Gastrocnemius medialis (tissue), 4 donors: Measurements from ENCODE around the gene FUOM. TPM values are rescaled to one million over a fixed set of nuclear protein-coding genes. Genes with fewer than 3 reads are reported as not detected.

ENCODE experiments used
- ATAC-seq, 2 donors: fragments of 150-250 bp; one replicate each; pipeline ENCODE4 v1.9.1; 2016
- DNase-seq, 2 donors: peaks; one replicate each; pipeline ENCODE4 v3.0.0-alpha.2; 2019
- H3K27ac ChIP-seq, 4 donors: fragments of 200-600 bp; sonication (generic); 1 replicate in 1 of 4; 2 replicates in 3 of 4; pipeline ENCODE4 v1.5.1; 2016 to 2018; ENCODE audit warnings: mild to moderate bottlenecking in 2 of 4, moderate library complexity in 1 of 4
- H3K27me3 ChIP-seq, 3 donors: fragments of 200-600 bp; sonication (generic) in 2 of 3; 1 replicate in 1 of 3; 2 replicates in 2 of 3; pipeline versions ENCODE4 v1.5.1 to v1.6.0; 2016 to 2019; ENCODE audit warnings: mild to moderate bottlenecking in 1 of 3, moderate library complexity in 1 of 3
- H3K36me3 ChIP-seq, 2 donors: fragments of 200-600 bp; sonication (generic) in 1 of 2; one replicate each; pipeline ENCODE4 v1.5.1; 2017 to 2018
- H3K4me1 ChIP-seq, 2 donors: fragments of 200-600 bp; sonication (generic) in 1 of 2; one replicate each; pipeline ENCODE4 v1.5.1; 2016 to 2017; ENCODE audit warnings: mild to moderate bottlenecking in 2 of 2
- H3K4me3 ChIP-seq, 4 donors: fragments of 200-600 bp; sonication (generic) in 3 of 4; 1 replicate in 1 of 4; 2 replicates in 3 of 4; pipeline ENCODE4 v1.5.1; 2016 to 2019; ENCODE audit warnings: mild to moderate bottlenecking in 2 of 4
- H3K9me3 ChIP-seq, 3 donors: fragments of 200-600 bp; sonication (generic) in 2 of 3; 1 replicate in 1 of 3; 2 replicates in 2 of 3; pipeline ENCODE4 v1.5.1; 2016 to 2019
- POLR2A ChIP-seq, 2 donors: fragments of 450-650 bp; IDR thresholded peaks; one replicate each; pipeline ENCODE4 v1.6.1; 2017; ENCODE audit warnings: antibody characterized with exemption in 2 of 2, mild to moderate bottlenecking in 2 of 2, moderate library complexity in 2 of 2
- in situ Hi-C, 4 donors: fragments of 200-750 bp; cut with MboI; loops; one replicate each; pipeline versions ENCODE4 v1.15.0 to v1.8.0; 2017; ENCODE audit warnings: low sequenced_read_pairs in 4 of 4
- intact Hi-C: fragments of 100-400 bp; cut with DNase I; formaldehyde crosslinking; loops from one replicate; pipeline ENCODE4 v1.15.1; 2023; ENCODE audit warnings: low total_unique reads
- microRNA-seq, 2 donors: library from miRNA; unstranded; fragments of <30 nt; microRNA quantifications; one replicate each; pipeline ENCODE4, GENCODE V29; 2016; ENCODE audit warnings: borderline replicate concordance in 2 of 2
- total RNA-seq, 4 donors: library from RNA; depleted of rRNA; stranded (reverse); fragments of >200 nt; gene quantifications; one replicate each; pipeline versions ENCODE4 v1.1.0 to v1.2.3, GENCODE V29; 2016
- TF ChIP-seq, protein P1 (sequence below), 5 experiments: fragments of 450-650 bp in 3 of 5; fragments of 200-600 bp in 2 of 5; sonication (generic) in 2 of 5; IDR thresholded peaks in 4 of 5; conservative IDR thresholded peaks in 1 of 5; 1 replicate in 4 of 5; 2 replicates in 1 of 5; pipeline ENCODE4 v1.5.1; 2016 to 2019; ENCODE audit warnings: antibody characterized with exemption in 5 of 5, mild to moderate bottlenecking in 3 of 5, moderate library complexity in 3 of 5

The FUOM gene
- total RNA-seq, 4 donors from 2014 or later: 3.2 to 8.9 (median 5.6) TPM

- Histone ChIP-seq H3K27ac (no peak overlapping the region), H3K4me1 (peaks cover 24 to 26% of the 10 kb centered on the region in 2 donors), H3K27me3 (no peaks in the 10 kb centered on the region), H3K36me3 (peaks cover 0 to 16% of the 10 kb centered on the region in 2 donors), H3K4me3 (peak overlapping the region in 3 of 4 donors; percentile 86 to 99 (median 98)), H3K9me3 (no peaks in the 10 kb centered on the region)
- no peak for TF ChIP-seq POLR2A (IDR thresholded peaks at IDR 0.05)
- TF ChIP-seq, protein P1, sequence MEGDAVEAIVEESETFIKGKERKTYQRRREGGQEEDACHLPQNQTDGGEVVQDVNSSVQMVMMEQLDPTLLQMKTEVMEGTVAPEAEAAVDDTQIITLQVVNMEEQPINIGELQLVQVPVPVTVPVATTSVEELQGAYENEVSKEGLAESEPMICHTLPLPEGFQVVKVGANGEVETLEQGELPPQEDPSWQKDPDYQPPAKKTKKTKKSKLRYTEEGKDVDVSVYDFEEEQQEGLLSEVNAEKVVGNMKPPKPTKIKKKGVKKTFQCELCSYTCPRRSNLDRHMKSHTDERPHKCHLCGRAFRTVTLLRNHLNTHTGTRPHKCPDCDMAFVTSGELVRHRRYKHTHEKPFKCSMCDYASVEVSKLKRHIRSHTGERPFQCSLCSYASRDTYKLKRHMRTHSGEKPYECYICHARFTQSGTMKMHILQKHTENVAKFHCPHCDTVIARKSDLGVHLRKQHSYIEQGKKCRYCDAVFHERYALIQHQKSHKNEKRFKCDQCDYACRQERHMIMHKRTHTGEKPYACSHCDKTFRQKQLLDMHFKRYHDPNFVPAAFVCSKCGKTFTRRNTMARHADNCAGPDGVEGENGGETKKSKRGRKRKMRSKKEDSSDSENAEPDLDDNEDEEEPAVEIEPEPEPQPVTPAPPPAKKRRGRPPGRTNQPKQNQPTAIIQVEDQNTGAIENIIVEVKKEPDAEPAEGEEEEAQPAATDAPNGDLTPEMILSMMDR (IDR thresholded peaks at IDR 0.05 in 4 of 5, conservative IDR thresholded peaks at IDR 0.05 in 1 of 5): no peak
- no peak for ATAC-seq
- intact Hi-C loops: no loop called here
- no peak for DNase-seq
- in situ Hi-C loops: no loop called here
Observed at GRCh38 chr10:133306941-133307379, 50.9 kb downstream of the FUOM start.

GRCh38 chr10:133306097-133306476 is 51.7 kb downstream of the FUOM start:
- no peaks in the 10 kb centered on the region for H3K9me3 ChIP-seq
- H3K4me3 ChIP-seq: no peak overlapping the region
- peaks cover 0 to 12% of the 10 kb centered on the region in 2 donors for H3K36me3 ChIP-seq
- no peak overlapping the region for H3K27ac ChIP-seq
- intact Hi-C loops: no loop called here
- ATAC-seq (no peak), DNase-seq (no peak)
- peaks cover 24 to 26% of the 10 kb centered on the region in 2 donors for H3K4me1 ChIP-seq
- TF ChIP-seq POLR2A (IDR thresholded peaks at IDR 0.05): no peak
- TF ChIP-seq, protein P1 (IDR thresholded peaks at IDR 0.05 in 4 of 5, conservative IDR thresholded peaks at IDR 0.05 in 1 of 5): no peak
- H3K27me3 ChIP-seq: no peaks in the 10 kb centered on the region
- in situ Hi-C loops: no loop called here

Small RNAs within 50 kb of the gene (microRNA-seq; reads per million reads assigned to microRNA genes)
- gene MIR3944: 0 reads per million in 2 donors

Other genes starting within 250 kb of the FUOM start
- gene KNDC1, start 197.8 kb downstream of the FUOM start, total RNA-seq: under 1 TPM in 2 of 4 donors, not detected in 2; 0.04 to 0.13 TPM
- not detected for gene UTF1, start 127.8 kb downstream of the FUOM start, total RNA-seq
- 1 to 10 TPM in 1 of 4 donors, under 1 TPM in 3; 0.13 to 1.3 (median 0.34) TPM for gene VENTX, start 120.2 kb downstream of the FUOM start, total RNA-seq
- 1 to 10 TPM in 3 of 4 donors, under 1 TPM in 1; 0.90 to 2.1 (median 1.2) TPM for gene ADAM8, start 81.2 kb downstream of the FUOM start, total RNA-seq
- 10 to 100 TPM; 21.5 to 43.8 (median 36.5) TPM for gene TUBGCP2, start 49.1 kb downstream of the FUOM start, total RNA-seq
- 10 to 100 TPM; 25.0 to 49.5 (median 41.9) TPM for gene ZNF511, start 49.1 kb downstream of the FUOM start, total RNA-seq
- gene CALY, start 21.1 kb downstream of the FUOM start, total RNA-seq: not detected
- 1 to 10 TPM in 2 of 4 donors, under 1 TPM in 1, not detected in 1; 0.59 to 1.4 (median 1.1) TPM for gene PRAP1, start 10.6 kb downstream of the FUOM start, total RNA-seq
- gene ECHS1, start 15.3 kb upstream of the FUOM start, total RNA-seq: 100 to 1,000 TPM in 3 of 4 donors, 10 to 100 TPM in 1; 96.7 to 123 (median 106) TPM
- 1 to 10 TPM; 4.9 to 7.7 (median 6.7) TPM for gene PAOX, start 21.2 kb upstream of the FUOM start, total RNA-seq
- gene MTG1, start 36.1 kb upstream of the FUOM start, total RNA-seq: 10 to 100 TPM; 12.2 to 23.9 (median 14.1) TPM
- gene SPRN, start 66.6 kb upstream of the FUOM start, total RNA-seq: not detected
- 1 to 10 TPM in 2 of 4 donors, under 1 TPM in 2; 0.11 to 1.4 (median 0.71) TPM for gene SCART1, start 95.9 kb upstream of the FUOM start, total RNA-seq
- gene CYP2E1, start 169.3 kb upstream of the FUOM start, total RNA-seq: 10 to 100 TPM in 1 of 4 donors, 1 to 10 TPM in 2, under 1 TPM in 1; 0.97 to 14.0 (median 4.4) TPM
- under 1 TPM in 1 of 4 donors, not detected in 3; 0.32 TPM for gene SYCE1, start 207.6 kb upstream of the FUOM start, total RNA-seq